ENCODE measurements around the gene MAVS.
"Not testable (repeated sequence)": the region's sequence is repeated elsewhere in the genome, so short reads cannot be mapped to it uniquely, and the experiment has no call there.

MAVS gene

GRCh38 chr20:3812975-3813847, 33.4 kb upstream of the MAVS start:
- intact Hi-C loops (cut with DNase I) = no loop called here
- DNase-seq = peak in 1 of 42 donors; percentile 19

- intact Hi-C loops (cut with DNase I) = no loop called here
- peak in 1 of 42 donors; percentile 24 for DNase-seq
Measured at GRCh38 chr20:3813848-3814581, 32.6 kb upstream of the MAVS start.

GRCh38 chr20:3814928-3815495, 31.6 kb upstream of the MAVS start:
- peak in 2 of 42 donors; percentile 4 to 13 for DNase-seq
- intact Hi-C loops (cut with DNase I) = no loop called here

- intact Hi-C loops (cut with DNase I) = no loop called here
- no peak for DNase-seq
Measured at GRCh38 chr20:3815703-3816315, 30.8 kb upstream of the MAVS start.

- DNase-seq = peak in 21 of 42 donors; percentile 44 to 83 (median 61)
- intact Hi-C loops (cut with DNase I) = no loop called here
Measured at GRCh38 chr20:3818155-3819151, 28.2 kb upstream of the MAVS start.

- intact Hi-C loops (cut with DNase I) = loop anchor here (2.0 kb wide), 2 partner anchors 35 to 51 kb away; no protein-coding TSS in a partner anchor
- peak in 1 of 42 donors; percentile 11 for DNase-seq
Measured at GRCh38 chr20:3819411-3820047, 27.1 kb upstream of the MAVS start.

DNA sequence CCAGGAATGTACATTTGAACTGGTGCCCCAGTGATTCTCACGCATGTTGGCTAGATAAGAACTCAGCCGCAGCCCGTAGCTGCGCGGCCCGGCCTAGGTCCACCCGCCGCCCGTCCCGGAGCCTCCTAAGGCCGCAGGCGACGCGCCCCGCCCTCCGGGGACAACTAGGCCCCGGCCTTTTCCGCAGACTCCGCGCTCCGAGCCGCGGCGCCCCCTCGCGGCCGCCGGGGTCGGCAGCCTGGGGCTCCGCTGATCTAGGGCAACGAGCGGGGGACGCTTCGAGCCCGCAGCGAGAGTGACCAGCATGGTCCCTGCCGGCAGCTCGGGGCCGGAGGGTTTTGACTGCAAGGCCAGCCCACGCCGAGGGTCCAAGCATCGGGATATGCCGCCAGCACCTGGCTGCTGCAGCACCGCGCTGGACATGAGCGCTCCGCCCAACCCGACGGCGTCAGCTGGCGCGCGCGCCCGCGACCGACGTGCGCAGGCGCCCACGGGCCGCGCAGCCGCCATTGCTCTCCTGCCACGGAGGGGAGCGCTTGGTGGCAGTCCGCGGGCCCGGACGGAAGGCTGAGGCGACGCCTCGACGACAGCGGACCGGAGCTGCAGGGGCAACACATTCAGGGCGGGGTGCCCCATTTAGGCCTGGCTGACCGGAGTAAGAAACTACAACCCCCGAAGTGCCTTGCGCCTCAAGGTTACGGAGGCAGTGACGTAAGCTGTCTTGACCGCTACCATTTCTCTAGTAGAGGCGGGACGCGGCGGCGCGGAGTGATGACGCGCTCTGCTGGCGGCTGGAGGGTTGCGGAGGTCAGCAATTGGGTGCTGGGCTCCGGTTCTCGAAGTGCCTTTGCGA, 26.4 kb upstream of the MAVS start, which contains the start of gene AP5S1:
TSS of gene AP5S1 (plus strand) at position 500 of the 853 bp plus-strand sequence. CDS start 1,571 bp downstream, outside the sequence.
- DNase-seq = peak; percentile 92 to 99 (median 98)
- intact Hi-C loops (cut with DNase I) = loop anchor here (2.0 kb wide), 2 partner anchors 35 to 51 kb away; no protein-coding TSS in a partner anchor

DNA sequence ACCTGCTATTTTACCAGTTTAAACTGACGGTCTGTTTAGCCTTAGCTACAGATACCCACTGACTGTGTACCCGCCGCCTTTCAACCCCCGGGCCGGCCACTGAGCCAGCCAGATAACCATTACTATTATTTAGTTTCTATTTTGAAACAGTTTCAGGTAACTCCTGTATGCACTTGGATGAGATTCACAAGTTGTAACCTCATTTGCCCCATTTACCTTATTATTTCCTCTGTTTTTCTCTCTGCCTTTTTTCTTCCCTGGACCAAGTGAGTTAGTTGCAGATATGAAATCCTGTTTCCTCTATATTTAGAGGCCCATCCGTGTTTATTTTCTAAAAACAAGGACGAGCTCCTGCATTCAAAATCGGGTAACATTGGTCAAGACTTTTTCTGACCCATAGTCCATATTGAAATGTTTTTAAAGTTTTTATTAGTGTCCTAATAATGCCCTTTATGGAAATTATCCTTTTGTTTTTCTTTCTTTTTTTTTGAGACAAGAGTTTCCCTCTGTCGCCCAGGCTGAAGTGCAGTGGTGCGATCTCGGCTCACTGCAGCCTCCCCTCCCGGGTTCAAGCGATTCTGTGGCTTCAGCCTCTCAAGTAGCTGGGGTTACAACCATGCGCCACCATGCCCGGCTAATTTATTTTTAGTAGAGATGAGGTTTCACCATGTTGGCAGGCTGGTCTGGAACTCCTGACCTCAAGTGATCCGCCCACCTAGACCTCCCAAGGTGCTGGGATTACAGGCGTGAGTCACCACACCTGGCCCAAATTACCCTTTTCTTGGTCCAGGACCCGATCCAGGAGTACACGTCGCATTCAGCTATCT, 25.5 kb upstream of the MAVS start:
- intact Hi-C loops (cut with DNase I) = loop anchor here (2.0 kb wide), 2 partner anchors 36 to 52 kb away; no protein-coding TSS in a partner anchor
- DNase-seq = no peak

GRCh38 chr20:3821996-3822395, 24.6 kb upstream of the MAVS start:
- no peak for DNase-seq
- intact Hi-C loops (cut with DNase I) = loop anchor here (2.0 kb wide), 2 partner anchors 37 to 53 kb away; no protein-coding TSS in a partner anchor

DNA sequence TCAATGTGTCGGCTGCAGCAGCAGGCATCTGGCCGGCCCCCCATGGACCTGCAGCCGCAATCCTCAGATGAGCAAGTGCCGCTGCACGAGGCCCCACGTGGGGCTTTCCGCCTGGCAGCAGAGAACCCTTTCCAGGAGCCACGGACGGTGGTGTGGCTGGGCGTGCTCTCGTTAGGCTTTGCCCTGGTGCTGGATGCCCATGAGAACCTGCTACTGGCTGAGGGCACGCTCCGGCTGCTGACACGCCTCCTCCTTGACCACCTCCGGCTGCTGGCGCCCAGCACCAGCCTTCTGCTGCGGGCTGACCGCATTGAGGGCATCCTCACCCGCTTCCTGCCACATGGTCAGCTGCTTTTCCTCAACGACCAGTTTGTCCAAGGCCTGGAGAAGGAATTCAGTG, 22.8 kb upstream of the MAVS start:
- intact Hi-C loops (cut with DNase I) = no loop called here
- DNase-seq = no peak

DNA sequence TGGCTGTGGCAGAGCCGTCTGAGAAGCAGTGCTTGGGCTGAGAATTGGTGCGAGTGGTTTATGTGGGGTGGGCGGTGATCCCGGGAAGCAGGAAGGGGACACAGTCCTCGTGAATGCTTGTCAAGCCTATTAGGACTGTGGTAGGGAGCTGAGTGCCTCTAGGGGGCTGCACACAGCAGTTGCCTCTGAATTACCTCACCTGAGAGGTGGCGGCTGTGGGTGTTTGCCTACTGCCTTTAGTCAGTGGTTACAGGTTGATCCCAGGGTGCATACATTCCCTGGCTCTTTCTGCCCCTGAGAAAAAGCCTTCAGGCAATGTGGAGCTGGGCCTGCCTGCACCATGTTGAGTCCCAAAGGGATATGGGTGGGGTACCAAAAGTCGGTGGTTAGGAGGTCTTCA, 21.1 kb upstream of the MAVS start:
- peak in 21 of 42 donors; percentile 27 to 81 (median 52) for DNase-seq
- intact Hi-C loops (cut with DNase I) = no loop called here

DNA sequence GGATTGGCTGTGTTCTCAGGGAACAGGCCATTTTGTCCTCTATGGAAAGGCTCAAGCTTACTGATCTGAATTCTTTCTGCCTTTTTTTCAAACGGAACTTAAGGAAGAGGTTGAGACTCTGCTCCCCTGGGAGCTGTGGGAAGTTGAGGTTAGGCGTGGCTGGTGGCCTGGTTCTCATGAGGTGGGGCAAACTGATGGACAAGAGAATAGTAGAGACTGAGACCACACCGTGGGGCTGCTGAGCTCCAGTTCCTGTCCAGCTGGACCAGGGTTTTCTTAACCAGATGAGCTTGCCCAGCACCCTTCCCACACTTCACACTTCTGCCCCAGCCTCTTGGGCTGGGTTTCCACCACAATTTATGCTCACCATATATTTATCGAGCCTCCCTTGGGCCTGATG, 20.2 kb upstream of the MAVS start:
- peak in 1 of 42 donors; percentile 3 for DNase-seq
- intact Hi-C loops (cut with DNase I) = no loop called here

DNA sequence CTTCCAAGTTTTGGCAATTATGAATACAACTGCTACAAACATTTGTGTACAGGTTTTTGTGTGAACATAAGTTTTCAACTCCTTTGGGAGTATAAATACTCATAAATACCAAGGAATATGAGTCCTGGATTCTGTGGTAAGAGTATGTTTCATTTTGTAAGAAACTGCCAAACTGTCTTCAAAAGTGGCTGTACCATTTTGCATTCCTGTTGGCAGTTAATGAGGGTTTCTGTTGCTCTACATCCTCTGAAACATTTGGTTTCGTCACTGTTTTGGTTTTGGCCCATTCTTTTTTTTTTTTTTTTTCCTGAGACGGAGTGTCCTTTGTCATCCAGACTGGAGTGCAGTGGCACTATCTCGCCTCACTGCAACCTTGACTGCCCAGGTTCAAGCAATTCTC, 17.8 kb upstream of the MAVS start:
- no peak for DNase-seq
- intact Hi-C loops (cut with DNase I) = no loop called here

- intact Hi-C loops (cut with DNase I); DNase-seq: not testable (repeated sequence)
Measured at GRCh38 chr20:3829891-3830290, 16.7 kb upstream of the MAVS start.

DNA sequence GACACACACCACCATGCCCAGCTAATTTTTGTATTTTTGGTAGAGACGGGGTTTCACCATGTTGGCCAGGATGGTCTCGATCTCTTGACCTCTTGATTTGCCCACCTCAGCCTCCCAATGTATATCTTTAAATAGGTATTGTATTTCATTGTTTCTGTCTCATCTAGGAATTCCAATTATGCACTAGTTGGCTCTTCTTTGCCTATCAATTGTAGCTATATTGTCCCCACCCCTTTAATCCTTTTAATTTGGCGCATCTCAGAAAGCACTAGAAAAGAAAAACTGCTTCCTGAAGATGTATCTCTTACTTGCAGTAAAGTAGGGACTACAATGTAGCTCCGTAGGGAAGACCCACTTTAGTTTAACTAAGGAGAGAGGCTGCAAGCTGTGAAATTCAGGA, 10.5 kb upstream of the MAVS start:
- no peak for DNase-seq
- intact Hi-C loops (cut with DNase I) = no loop called here

- no peak for DNase-seq
- intact Hi-C loops (cut with DNase I) = no loop called here
Measured at GRCh38 chr20:3839328-3839727, 7.3 kb upstream of the MAVS start.

Measured in head of caudate nucleus (tissue), 42 donors.